Common myeloid progenitor, CD34-positive (primary cell): ENCODE results near the gene TMA16. TPM values are rescaled to one million over a fixed set of nuclear protein-coding genes. Genes with fewer than 3 reads are reported as not detected.
A peak's percentile ranks its signal among the peaks of the same experiment; 100 is the strongest.
"Not testable (repeated sequence)": the region's sequence is repeated elsewhere in the genome, so short reads cannot be mapped to it uniquely, and the experiment has no call there.

ENCODE experiments used
- CTCF ChIA-PET: fragments of 350-600 bp; sonication (Branson Sonifier 250); formaldehyde crosslinking; loops from one replicate; lab custom pipeline; 2021; ENCODE audit warnings: antibody characterized with exemption; lab: Charles Lee
- POLR2A ChIA-PET: fragments of 350-600 bp; sonication (Branson Sonifier 250); formaldehyde crosslinking; loops from one replicate; lab custom pipeline; 2021; ENCODE audit warnings: antibody characterized with exemption; lab: Charles Lee
- DNase-seq, 3 donors: peaks; one replicate each; pipeline versions ENCODE4 v3.0.0 to v3.0.0-alpha.2; 2013
- H3K27ac ChIP-seq, 2 experiments: 1 replicate in 1 of 2; 2 replicates in 1 of 2; pipeline ENCODE4 v1.7.0; 2013; ENCODE audit warnings: inconsistent platforms in 2 of 2, low read length in 2 of 2, mild to moderate bottlenecking in 2 of 2, low read depth in 1 of 2, moderate library complexity in 1 of 2; ENCODE audit not compliant: severe bottlenecking in 2 of 2, insufficient read depth in 1 of 2, poor library complexity in 1 of 2
- H3K27me3 ChIP-seq, 5 experiments: replicated peaks in 2 of 5; 1 replicate in 3 of 5; 2 replicates in 2 of 5; pipeline versions ENCODE4 v1.6.1 to v1.7.0; 2013; ENCODE audit warnings: low read length in 4 of 5, mild to moderate bottlenecking in 2 of 5, moderate library complexity in 2 of 5, inconsistent platforms in 1 of 5; ENCODE audit not compliant: insufficient read depth in 5 of 5, control insufficient read depth in 4 of 5
- H3K36me3 ChIP-seq, 4 experiments: 1 replicate in 2 of 4; 2 replicates in 2 of 4; pipeline versions ENCODE4 v1.6.1 to v1.7.0; 2013; ENCODE audit warnings: low read length in 3 of 4, control low read depth in 1 of 4, mild to moderate bottlenecking in 1 of 4; ENCODE audit not compliant: control insufficient read depth in 4 of 4, insufficient read depth in 4 of 4
- H3K4me1 ChIP-seq, 4 experiments: 1 replicate in 3 of 4; 2 replicates in 1 of 4; pipeline versions ENCODE4 v1.6.1 to v1.7.1; 2013; ENCODE audit warnings: low read length in 3 of 4, mild to moderate bottlenecking in 3 of 4, control low read depth in 1 of 4, inconsistent platforms in 1 of 4, moderate library complexity in 1 of 4; ENCODE audit not compliant: control insufficient read depth in 4 of 4, insufficient read depth in 4 of 4; ENCODE audit errors: control extremely low read depth in 1 of 4
- H3K4me3 ChIP-seq, 7 experiments: 1 replicate in 4 of 7; 2 replicates in 3 of 7; pipeline versions ENCODE4 v1.5.1 to v1.7.0; 2013; ENCODE audit warnings: mild to moderate bottlenecking in 7 of 7, low read length in 6 of 7, moderate library complexity in 6 of 7, inconsistent platforms in 2 of 7, low read depth in 2 of 7, control low read depth in 1 of 7; ENCODE audit not compliant: insufficient read depth in 4 of 7, control insufficient read depth in 1 of 7; ENCODE audit errors: extremely low read depth in 1 of 7
- H3K9me3 ChIP-seq, 5 experiments: 1 replicate in 4 of 5; 2 replicates in 1 of 5; pipeline versions ENCODE4 v1.6.1 to v1.7.1; 2013; ENCODE audit warnings: low read length in 4 of 5, mild to moderate bottlenecking in 2 of 5, inconsistent platforms in 1 of 5, low read depth in 1 of 5, moderate library complexity in 1 of 5; ENCODE audit not compliant: control insufficient read depth in 4 of 5, insufficient read depth in 2 of 5; ENCODE audit errors: control extremely low read depth in 1 of 5
- WGBS: methylation state at CpG from one replicate; pipeline ENCODE4 v1.1.5; 2013; ENCODE audit not compliant: insufficient coverage; 5-methylcytosine and 5-hydroxymethylcytosine counted together
- polyA plus RNA-seq: library from polyadenylated mRNA; unstranded; fragments of 120-200 nt; gene quantifications from one replicate; pipeline ENCODE4 v1.2.1, GENCODE V29; 2013

TMA16 gene
- polyA plus RNA-seq, result 33.8 TPM

DNA sequence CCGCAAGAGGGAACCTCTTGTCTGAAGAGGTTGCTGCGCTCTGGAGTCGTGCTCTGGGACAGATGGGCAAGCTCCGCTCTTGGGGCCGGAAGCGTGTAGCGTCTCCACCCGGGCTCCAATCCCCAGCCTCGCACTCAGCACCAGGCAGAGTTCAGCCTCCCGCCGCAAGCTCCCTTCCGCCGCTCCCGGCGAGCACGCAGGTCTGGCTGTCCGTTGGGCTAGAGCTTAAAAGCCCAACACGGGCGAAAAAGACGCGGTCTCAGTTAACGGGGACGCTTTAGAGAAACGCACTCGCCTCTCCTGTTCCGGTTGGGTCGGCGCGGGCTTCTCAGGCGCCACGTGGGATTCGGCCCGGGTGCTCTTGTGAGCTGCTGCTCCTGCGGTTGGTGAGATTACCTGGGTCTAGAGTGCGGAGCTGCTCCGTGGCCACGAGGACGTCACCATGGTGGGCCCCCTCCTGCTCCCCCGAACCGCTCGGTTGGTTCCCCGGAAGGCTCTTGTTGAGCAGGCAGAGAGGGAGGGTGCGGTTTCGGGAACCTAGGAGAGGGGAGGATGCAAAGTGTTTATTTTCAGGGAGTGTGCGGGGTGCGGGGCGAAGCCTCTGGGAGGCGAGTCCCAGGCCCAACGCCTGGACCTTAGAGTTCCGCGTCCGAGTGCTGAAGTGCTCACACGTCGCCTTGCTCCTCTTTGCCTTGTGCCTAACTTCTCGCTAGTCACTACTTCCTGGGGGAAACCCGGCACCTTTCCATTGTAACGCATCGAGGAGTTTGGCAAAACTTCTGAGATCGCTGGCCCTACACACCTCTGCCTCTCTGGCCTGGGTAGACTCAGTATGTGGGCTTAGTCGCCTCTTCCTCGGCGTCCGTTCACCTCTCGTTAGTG, at the start of gene TMA16:
TMA16 (plus strand) TSS at position 331 of the 882 bp plus-strand sequence; CDS start at position 443, 112 bp downstream.
- Histone ChIP-seq H3K9me3 (no peaks in the 10 kb centered on the region), H3K27ac (peak within 1 kb of the TSS; percentile 85 to 94), H3K27me3 (no peaks in the 10 kb centered on the region), H3K36me3 (peaks cover 0 to 11% (median under 1%) of the 10 kb centered on the region in 4 experiments), H3K4me3 (peak within 1 kb of the TSS; percentile 93 to 99 (median 97)), H3K4me1 (peaks cover 7 to 24% (median 14%) of the 10 kb centered on the region in 4 experiments)
- DNase-seq, result peak; percentile 94 to 97 (median 96)
- POLR2A ChIA-PET, result interaction anchor here (0.6 to 1.2 kb wide), 3 partner anchors 11 to 384 kb away, joined by 3 to 4 read pairs (median 4); no protein-coding TSS in a partner anchor
- CTCF ChIA-PET, result interaction anchor here (0.9 to 2.7 kb wide), 6 partner anchors 10 to 59 kb away, joined by 3 to 14 read pairs (median 4); no protein-coding TSS in a partner anchor
- WGBS, result 0% methylated on average over 50 of the region's 64 CpGs

DNA sequence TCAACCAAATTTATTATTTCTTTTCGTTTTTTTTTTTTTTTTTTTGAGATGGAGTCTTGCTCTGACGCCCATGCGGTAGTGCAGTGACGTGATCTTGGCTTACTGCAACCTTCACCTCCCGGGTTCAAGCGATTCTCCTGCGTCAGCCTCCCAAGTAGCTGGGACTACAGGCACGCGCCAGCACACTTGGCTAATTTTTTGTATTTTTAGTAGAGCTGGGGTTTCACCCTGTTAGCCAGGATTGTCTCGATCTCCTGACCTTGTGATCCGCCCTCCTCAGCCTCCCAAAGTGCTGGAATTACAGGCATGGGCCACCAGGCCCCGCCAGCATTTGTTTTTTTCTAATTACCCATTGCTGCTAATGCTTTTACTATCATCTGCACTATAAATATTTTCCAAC, 47.5 kb upstream of the TMA16 start:
- H3K9me3 ChIP-seq, H3K36me3 ChIP-seq, H3K4me1 ChIP-seq, H3K27me3 ChIP-seq, POLR2A ChIA-PET, H3K27ac ChIP-seq, CTCF ChIA-PET, DNase-seq, H3K4me3 ChIP-seq: not testable (repeated sequence)
- 96% methylated on average over 5 of the region's 12 CpGs for WGBS

DNA sequence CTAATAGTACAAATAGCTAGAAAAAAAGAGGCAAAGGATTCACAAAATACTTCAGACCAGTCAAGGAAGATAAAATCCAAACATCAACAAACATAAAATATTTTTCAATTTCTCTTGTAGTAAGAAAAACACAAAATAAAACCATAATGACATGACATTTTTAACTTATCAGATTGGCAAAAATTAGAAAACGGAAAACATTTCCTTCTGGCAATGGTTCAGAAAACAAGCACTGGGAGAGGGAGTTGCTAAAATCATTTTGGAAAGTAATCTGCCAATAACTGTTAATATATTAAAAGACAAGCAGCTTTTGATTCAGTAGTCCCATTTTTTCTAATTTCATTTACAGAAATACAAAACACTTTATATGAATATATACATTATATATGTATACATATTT, 47.0 kb upstream of the TMA16 start:
- WGBS, result no CpG with 5 or more reads among the region's 1 CpG
- no peaks in the 10 kb centered on the region for H3K27me3 ChIP-seq
- no peak for DNase-seq
- H3K4me1 ChIP-seq, result no peaks in the 10 kb centered on the region
- no peak overlapping the region for H3K4me3 ChIP-seq
- no peaks in the 10 kb centered on the region for H3K9me3 ChIP-seq
- ChIA-PET POLR2A (no interaction called here), CTCF (no interaction called here)
- H3K27ac ChIP-seq, result no peak overlapping the region
- H3K36me3 ChIP-seq, result no peaks in the 10 kb centered on the region

DNA sequence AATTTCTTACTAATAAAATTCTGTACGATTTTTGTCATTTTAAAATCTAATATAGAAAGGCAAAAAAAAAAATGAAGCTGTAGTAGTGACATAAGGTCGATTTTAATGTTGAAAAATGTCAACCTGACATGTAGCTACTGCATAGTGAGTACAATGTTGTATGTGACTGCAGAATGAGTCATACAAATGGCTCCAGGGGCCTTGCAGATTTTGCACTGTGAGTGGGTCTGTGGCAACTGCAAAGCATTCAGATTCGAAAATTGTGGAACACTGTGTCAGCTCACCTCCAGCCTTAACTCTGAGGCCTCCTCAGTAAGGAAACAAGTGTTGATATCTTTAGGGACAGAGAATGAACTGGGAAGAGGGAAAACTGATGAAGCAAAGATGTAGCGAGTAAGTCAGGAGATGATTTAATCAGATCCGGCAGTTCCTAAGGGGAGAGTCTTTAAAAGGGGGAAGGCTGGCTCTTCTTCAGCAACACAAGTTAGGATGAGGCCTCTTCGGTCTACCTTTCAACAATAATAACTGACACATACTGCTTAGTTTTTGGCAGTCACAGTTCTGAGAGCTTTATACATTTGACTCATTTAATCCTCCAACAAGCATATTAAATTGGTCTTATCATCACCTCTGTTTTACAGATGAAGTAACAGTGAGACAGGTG, 45.8 kb upstream of the TMA16 start:
- DNase-seq, result no peak
- ChIA-PET POLR2A (no interaction called here), CTCF (no interaction called here)
- H3K9me3 ChIP-seq, result no peaks in the 10 kb centered on the region
- H3K27me3 ChIP-seq, result no peaks in the 10 kb centered on the region
- no peaks in the 10 kb centered on the region for H3K4me1 ChIP-seq
- no peak overlapping the region for H3K4me3 ChIP-seq
- WGBS, result 65% methylated on average over 3 of the region's 6 CpGs
- H3K36me3 ChIP-seq, result no peaks in the 10 kb centered on the region
- no peak overlapping the region for H3K27ac ChIP-seq

DNA sequence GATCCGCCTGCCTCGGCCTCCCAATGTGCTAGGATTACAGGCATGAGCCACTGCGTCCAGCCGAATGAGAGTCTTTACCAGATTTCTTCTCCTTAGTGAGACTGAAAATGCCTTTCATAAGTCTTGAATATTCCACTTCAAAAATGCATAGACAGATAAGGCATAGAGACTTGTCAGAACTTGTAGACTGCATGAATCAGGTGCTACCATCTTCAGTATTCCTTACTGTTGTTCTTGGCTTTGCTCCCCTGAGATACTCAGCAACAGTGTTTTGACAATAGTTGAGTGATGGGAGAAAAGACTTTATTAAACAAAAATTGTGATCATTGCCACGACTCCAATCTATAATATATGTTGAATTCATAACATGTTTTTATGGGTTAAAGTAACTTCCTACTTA, 31.9 kb upstream of the TMA16 start:
- Histone ChIP-seq H3K36me3 (no peaks in the 10 kb centered on the region), H3K27me3 (peaks cover 0 to 4% (median 0%) of the 10 kb centered on the region in 5 experiments), H3K27ac (no peak overlapping the region), H3K4me3 (no peak overlapping the region), H3K4me1 (no peaks in the 10 kb centered on the region), H3K9me3 (no peaks in the 10 kb centered on the region)
- no peak for DNase-seq
- POLR2A ChIA-PET, result no interaction called here
- CTCF ChIA-PET, result no interaction called here
- WGBS, result 94% methylated on average over 4 of the region's 5 CpGs

DNA sequence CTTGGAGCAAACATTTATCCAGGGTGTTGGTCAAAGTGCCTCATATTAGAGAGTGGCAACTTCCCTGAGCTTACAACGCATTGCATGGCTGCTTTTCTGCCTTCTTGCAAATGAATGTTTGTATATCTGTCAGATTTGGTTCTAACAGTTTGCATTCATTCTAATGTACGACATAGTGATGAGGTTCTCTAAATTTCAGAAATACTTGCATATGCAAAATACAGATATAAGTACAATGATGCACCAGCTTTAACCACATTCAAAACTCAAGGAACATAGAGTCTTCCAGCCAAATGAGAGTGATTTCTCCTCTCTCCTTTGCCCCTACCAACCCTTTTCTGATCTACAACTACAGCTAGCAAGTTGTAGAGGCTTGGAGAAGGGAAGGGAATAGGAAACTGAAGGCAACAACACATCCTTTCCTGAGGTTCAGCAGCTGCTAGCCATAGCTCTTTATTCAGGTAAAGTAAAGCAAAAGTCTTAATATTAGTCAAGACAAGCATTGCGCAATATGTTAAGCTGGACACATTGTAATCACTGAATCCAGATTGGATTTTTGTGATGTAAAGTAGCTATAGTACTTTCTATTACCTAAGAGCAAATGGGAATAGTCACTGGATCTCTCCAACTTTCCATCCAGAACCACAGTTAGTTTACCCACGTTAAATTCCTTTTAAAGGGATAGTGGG, 27.3 kb upstream of the TMA16 start:
- Histone ChIP-seq H3K27me3 (peaks cover 0 to 6% (median 3%) of the 10 kb centered on the region in 5 experiments), H3K4me3 (no peak overlapping the region), H3K27ac (no peak overlapping the region), H3K9me3 (no peaks in the 10 kb centered on the region), H3K4me1 (no peaks in the 10 kb centered on the region), H3K36me3 (no peaks in the 10 kb centered on the region)
- ChIA-PET CTCF (interaction anchor here (1.1 kb wide), 1 partner anchor 83 kb away, joined by 7 read pairs; no protein-coding TSS in a partner anchor), POLR2A (no interaction called here)
- WGBS, result 100% methylated on average over 1 of the region's 4 CpGs
- no peak for DNase-seq
